Measurements from ENCODE around the gene MFSD11.
"Not testable (repeated sequence)": the region's sequence is repeated elsewhere in the genome, so short reads cannot be mapped to it uniquely, and the experiment has no call there.

MFSD11 gene

DNA sequence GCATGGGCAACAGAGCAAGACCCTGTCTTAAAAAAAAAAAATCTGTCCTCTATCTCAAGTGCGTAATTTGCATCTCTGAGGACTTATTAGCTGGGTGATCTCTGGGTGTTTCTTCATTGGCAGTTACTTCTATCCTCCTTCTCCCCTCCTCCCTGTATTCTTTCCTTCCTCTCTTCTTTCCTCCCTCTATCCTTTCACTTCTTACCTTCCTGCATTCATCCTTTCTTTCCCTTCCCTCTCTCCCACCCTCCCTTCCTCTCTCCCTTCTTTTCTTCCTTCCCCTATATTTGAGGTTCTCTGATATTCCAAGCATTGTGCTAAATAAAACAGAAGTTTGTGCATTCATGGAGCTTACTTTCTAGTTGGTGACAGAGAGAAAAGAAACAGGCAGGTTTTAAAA is 10.7 kb downstream of the MFSD11 start:
- DNase-seq, result no peak

DNA sequence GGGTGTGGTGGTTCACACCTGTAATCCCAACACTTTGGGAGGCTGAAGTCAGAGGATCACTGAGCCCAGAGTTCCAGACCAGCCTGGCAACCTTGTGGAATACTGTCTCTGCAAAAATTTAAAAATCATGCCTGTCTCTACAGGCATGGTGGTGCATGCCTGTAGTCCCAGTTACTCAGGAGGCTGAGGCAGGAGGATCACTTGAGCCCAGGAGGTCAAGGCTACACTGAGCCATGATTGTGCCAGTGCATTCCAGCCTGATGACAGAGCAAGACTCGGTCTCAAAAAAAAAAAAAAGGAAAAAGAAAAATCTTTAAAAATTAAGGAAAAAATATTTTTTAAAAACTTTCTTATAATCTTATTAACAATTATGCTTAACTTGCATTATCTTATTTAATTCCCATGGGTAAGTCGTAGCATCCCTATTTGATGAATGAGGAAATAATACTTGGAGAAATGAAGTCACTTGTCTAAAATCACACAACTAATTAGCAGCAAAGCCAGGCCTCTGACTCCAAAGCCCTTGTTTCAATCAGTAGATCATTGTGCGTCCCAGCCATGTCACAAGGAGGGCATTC is 13.6 kb downstream of the MFSD11 start:
- DNase-seq, result no peak

- no peak for DNase-seq
Measured at GRCh38 chr17:76752006-76752405, 14.1 kb downstream of the MFSD11 start.

GRCh38 chr17:76753061-76753961 is 15.4 kb downstream of the MFSD11 start:
- no peak for DNase-seq

GRCh38 chr17:76755285-76755684 is 17.4 kb downstream of the MFSD11 start:
- DNase-seq, result no peak

DNA sequence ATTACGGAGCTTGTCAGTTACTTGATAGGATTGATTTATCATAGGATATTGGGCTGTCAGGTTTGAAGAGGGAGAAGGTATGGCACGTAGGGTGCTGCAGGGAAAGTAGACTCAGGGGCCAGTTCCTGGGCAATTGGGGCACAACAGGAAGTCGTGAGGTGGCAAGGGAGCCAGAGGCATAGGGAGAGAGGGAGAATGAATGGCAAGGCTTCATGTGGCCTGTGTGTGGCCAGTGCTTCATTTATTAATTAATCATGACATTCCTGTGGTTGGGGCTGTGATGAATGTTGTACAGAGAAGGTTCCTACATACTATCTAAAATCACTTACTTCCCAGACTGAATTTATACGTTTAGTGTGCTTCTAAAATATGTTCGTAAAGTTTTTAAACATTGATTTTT is 19.3 kb downstream of the MFSD11 start:
- no peak for DNase-seq

DNA sequence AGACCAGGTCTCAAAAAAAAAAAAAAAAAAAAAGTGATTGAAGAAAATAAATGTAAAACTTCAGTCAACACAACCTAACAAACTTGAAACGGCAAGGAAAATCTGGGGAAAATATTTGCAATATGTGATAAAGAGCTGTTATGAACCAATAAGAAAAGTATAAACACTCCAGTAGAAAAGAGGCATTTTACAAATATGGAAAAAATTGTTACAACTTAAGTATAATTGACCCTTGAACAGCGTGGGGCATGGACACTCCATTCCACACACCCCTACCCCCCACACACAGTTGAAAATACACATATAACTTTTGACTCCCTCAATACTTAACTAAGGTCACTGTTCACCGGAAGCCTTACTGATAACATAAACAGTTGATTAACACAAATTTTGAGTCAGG is 20.7 kb downstream of the MFSD11 start:
- no peak for DNase-seq

DNA sequence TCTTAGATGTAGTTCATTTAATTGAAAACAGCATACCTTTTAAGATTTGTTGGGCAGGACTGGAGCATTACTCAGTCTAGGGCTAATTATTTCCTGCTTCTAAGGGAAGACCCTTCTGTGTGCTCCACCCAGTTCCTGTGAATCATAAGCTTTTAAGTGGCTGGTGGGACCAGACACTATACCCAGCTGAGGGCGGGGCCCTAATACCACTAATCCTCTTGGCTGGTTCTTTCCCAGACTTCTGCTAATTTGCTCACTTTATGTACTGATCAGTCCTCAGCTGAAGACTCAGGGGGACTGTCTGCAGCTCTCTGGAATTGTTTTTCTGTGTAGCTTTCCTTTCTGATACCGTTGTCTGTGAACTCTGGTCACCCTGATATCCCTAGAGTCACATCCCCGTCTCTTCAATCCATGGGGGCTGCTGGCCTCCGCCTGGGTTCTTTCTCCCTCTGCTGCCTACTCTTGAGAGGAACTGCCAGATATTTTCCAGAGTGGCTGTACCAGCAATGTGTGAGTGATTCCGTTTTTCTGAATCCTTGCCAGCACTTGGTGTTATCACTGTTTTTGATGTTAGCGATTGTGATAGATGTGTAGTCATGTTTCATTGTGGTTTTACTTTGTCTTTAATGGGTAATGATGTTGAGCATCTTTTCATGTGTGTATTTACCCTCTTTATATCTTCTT is 35.1 kb downstream of the MFSD11 start:
- peak; percentile 61 for DNase-seq

GRCh38 chr17:76775021-76775600 is 37.2 kb downstream of the MFSD11 start:
- DNase-seq, result no peak

DNA sequence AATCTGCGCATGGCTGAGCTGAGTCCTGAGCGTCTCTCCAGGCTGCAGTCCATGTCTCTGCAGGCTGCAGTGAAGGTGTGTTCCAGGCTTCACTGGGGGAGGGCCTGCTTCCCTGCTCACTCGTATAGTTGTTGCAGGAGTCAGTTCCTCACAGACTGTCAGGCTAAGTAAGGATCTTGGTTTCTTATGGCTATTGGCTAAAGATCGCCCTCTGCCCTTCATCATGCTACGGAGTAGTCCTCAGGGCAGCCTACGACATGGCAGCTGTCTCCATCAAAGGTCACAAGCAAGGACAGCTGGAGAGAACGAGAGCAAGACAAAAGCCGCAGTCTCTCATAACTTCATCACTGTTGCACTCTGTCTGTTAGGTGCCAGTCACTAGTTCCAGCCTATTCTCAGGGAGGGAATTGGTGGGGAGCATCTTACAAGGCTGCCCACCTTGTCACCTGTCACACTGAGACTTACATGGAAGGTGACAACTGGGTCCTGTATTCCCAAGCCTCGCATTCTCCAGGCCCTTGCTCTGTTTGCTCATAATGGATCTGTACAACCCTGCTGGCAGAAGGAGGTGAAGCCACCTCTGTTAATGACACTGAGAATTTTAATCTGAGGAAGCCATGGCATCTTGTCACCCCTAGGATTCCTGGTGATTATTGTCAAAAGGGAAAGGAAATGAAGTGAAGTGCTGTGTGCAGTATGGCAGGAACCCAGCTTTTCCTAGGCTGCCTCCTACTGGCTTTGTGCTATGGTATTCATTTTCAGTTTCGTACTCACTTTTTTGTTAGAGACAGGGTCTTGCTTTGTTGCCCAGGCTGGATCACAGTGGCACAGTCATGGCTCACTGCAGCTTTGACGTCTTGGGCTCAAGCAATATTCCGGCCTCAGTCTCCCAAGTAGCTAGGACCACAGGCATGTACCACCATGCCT is 43.4 kb downstream of the MFSD11 start:
- no peak for DNase-seq

DNA sequence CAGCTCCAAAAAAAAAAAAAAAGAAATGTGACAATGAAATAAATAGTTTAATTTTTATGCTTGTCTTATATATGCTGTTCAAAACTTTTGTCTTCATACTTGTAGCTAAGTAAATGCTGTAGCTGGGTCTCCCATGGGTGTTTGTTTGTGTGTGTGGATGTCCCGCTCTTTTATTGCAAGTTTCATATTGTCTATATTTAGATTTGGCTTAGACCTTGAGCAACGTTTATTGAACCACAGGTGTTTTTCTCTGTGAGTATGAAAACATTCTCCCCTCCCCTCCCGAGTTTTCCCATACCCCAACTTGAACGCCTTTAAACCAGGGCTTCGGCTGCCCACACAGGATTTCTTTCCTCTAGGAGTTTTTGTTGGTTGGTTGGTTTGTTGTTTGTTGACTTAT is 45.2 kb downstream of the MFSD11 start:
- no peak for DNase-seq

DNA sequence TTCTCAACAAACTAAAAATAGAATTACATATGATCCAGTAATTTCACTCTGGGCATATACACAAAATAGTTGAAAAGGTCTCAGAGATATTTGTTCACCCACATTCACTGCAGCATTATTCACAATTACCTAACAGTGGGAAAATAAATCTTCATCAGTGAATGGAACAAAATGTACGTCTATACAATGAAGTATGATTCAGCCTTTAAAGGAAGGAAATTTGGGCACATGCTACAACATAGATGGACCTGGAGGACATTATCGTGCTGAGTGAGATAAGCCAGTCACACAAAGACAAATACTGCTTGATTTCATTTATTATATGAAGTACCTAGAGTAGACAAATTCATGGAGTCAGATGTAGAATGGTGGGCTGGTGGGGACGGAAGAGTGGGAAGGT is 47.0 kb downstream of the MFSD11 start:
- no peak for DNase-seq

DNA sequence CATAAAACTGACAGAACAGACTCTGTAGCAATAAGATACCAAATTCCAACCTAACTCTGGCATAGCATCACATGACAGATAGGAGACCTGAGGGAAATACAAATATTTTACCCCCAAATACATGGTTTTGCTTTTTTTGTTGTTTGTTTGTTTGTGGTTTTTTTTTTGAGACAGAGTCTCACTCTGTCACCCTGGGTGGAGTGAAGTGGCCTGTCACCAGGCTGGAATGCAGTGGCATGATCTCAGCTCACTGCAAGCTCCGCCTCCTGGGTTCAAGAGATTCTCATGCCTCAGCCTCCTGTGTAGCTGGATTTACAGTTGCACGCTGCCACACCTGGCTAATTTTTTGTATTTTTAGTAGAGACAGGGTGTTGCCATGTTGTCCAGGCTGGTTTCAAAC is 49.9 kb downstream of the MFSD11 start:
- not testable (repeated sequence) for DNase-seq

GRCh38 chr17:76789235-76789788 is 51.4 kb downstream of the MFSD11 start:
- no peak for DNase-seq

DNA sequence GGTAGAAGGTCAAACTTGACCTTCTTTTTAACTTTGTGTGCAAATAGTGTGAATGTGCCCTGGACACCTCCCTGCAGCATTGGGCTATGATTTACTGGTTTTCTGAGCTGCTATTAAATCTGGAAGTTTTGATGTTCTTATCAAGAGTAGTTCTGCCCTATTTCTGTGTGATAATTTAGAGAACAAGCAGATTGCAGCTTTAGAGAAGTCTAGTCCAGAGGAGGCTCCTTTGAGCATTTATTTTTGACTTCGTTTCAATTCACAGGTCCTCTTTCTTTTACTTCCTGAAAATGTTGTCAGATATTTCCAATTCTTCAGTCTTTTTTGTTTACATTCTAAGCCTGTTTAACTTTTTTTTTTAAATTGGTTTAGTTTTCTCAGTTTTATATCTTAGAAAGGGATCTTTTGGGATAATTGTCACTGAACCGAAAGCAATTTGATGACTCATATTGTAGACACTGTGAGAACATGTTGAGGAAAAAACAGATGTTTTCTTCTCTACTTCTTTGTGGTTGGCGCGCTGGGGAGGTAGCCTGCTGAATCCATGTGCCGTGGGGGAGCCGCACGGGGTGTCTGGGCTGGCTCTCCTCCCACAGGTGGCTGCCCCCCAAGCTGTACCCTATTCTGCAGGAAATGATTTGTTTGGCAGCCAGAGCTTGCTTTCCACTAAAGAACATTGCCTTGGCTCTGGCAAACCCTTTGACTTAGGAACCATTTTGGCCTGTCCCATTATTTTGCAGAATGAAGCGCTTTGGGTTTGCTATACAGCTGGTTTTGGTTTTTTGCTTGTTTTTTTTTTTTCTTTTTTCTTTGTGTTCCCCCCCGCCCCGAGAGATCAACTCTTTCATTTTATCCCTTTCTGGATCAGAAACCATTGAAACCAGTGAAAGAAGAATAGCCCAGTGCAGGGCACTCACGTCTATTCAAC is 53.4 kb downstream of the MFSD11 start:
- DNase-seq, result peak; percentile 43

DNA sequence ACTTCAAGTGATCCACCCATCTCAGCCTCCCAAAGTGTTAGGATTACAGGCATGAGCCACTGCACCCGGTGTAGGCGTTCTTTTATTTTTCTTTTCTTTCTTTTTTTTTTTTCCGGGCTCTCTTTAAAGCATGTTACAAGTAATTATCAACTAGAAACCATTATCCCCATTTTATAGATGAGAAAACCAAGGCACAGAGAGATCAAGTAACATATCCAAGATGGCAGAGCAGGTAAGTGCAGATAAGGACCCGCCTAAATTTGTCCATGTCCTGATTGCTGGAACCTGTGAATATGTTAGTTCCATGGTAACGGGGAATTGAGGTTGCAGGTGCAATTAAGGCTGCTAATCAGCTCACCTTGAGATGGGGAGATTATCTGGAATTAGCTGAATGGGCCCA is 54.4 kb downstream of the MFSD11 start:
- no peak for DNase-seq

DNA sequence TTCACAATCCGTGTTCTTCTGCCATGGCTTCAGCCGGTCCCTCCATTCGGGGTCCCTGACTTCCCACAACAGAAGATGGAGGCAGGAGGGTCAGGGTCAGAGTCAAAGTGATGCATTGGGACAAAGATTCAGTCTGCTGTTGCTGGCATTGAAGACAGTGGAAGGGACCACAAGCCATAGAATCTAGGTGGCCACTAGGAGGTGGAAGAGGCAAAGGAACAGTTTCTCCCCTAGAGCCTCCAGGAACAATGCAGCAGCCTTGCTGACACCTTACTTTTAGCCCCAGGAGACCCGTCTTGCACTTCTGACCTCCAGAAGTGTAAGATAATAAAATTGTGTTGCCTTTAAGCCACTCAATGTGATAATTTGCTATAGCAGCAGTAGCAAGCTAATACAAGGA is 55.9 kb downstream of the MFSD11 start:
- no peak for DNase-seq

- DNase-seq, result no peak
Measured at GRCh38 chr17:76796081-76796480, 58.2 kb downstream of the MFSD11 start.

GRCh38 chr17:76797241-76797840 is 59.4 kb downstream of the MFSD11 start:
- DNase-seq, result no peak

DNA sequence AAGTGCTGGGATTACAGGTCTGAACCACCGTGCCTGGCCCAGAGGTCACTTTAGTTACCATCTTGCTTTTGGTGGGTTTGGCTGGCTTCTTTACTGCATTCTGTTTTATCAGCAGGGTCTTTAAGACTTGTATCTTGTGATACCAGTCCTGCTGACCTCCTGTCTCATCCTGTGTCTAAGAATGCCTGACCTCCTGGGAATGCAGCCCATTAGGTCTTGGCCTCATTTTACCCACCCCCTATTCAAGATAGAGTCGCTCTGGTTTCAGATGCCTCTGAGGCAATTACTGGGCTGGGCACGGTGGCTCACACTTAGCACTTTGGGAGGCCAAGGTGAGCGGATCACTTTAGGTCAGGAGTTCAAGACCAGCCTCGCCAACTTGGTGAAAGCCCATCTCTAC is 63.8 kb downstream of the MFSD11 start:
- no peak for DNase-seq

GRCh38 chr17:76805319-76805718 is 67.4 kb downstream of the MFSD11 start:
- no peak for DNase-seq

Data from activated CD4-positive, alpha-beta T cell treated with anti-CD3 and anti-CD28 coated beads, Interleukin-2, amount 50 U/mL, for 1 hour (primary cell).